Measurements from ENCODE around the gene KLHL28. TPM values are rescaled to one million over a fixed set of nuclear protein-coding genes. Genes with fewer than 3 reads are reported as not detected.

The KLHL28 gene, protein sequence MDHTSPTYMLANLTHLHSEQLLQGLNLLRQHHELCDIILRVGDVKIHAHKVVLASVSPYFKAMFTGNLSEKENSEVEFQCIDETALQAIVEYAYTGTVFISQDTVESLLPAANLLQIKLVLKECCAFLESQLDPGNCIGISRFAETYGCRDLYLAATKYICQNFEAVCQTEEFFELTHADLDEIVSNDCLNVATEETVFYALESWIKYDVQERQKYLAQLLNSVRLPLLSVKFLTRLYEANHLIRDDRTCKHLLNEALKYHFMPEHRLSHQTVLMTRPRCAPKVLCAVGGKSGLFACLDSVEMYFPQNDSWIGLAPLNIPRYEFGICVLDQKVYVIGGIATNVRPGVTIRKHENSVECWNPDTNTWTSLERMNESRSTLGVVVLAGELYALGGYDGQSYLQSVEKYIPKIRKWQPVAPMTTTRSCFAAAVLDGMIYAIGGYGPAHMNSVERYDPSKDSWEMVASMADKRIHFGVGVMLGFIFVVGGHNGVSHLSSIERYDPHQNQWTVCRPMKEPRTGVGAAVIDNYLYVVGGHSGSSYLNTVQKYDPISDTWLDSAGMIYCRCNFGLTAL
- total RNA-seq (2014; rRNA removed; shearing (Covaris generic)), result 2.5 and 3.7 TPM in 2 replicates

DNA sequence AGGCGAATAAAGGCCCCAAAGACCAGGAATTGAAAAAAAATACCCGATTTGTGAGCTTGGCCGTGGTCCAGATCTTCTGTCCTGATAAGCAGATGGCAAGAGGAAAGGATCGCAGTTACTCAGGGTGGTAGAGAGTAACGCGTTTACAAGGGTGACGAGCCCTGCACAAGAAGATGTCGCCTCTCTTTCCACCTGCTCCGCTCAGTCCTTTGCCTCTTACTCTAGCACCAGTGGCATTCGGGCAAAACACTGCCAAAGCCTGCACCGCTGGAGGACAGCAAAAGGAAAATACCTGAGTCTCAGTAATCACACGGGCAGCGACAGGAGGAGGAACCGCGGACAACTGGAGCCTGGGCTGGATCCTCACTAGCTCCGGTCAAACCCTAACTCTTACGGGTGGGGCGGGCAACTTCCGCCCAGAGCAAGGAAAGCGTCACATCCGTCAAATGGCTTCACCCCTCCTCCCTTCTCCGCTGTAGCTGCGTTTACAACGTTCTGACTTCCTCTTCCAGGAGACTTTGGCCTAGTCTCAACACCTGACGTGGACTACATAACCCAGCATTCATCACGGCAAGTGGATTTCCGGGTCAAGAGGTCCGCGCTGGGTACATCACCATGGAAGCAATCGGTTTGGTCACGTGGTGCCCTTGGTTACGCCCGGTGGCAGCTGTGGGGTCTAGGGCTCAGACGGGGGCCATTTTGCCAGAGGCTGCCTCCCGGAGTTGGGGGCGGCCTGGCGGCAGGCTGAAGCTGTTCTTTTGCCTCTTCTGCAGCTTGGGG is at the start of gene KLHL28, which contains the start of gene TOGARAM1:
KLHL28 (minus strand) TSS at position 394 of the 780 bp plus-strand sequence. CDS start 16,019 bp downstream, outside the sequence.
TOGARAM1 (plus strand) TSS at position 637 of the 780 bp plus-strand sequence. CDS start 232 bp downstream, outside the sequence.

Other genes starting within 250 kb of the KLHL28 start
- gene TOGARAM1, start 243 bp upstream of the KLHL28 start, total RNA-seq (2014; rRNA removed; shearing (Covaris generic)), result 6.3 and 6.8 TPM in 2 replicates
- gene PRPF39, start 122.2 kb upstream of the KLHL28 start, total RNA-seq (2014; rRNA removed; shearing (Covaris generic)), result 15.6 and 15.9 TPM in 2 replicates
- 34.4 and 38.6 TPM in 2 replicates for gene FKBP3, start 172.5 kb upstream of the KLHL28 start, total RNA-seq (2014; rRNA removed; shearing (Covaris generic))
- gene FANCM, start 174.0 kb upstream of the KLHL28 start, total RNA-seq (2014; rRNA removed; shearing (Covaris generic)), result 5.5 and 6.3 TPM in 2 replicates

Data from A375 (cell line).